Ishikawa (cell line): ENCODE measurements around the gene SH3RF3.

Experiments
- CEBPB ChIP-seq: IDR thresholded peaks from 2 replicates; pipeline ENCODE4 v1.6.1; 2012
- EP300 ChIP-seq: IDR thresholded peaks from 2 replicates; pipeline ENCODE4 v1.6.1; 2012; ENCODE audit warnings: borderline replicate concordance
- FOXM1 ChIP-seq: IDR thresholded peaks from 2 replicates; pipeline ENCODE4 v1.6.1; 2012; ENCODE audit warnings: low read depth, borderline replicate concordance
- MAX ChIP-seq: IDR thresholded peaks from 2 replicates; pipeline ENCODE4 v1.6.1; 2012
- NFIC ChIP-seq: IDR thresholded peaks from 2 replicates; pipeline ENCODE4 v1.6.1; 2012
- TAF1 ChIP-seq: IDR thresholded peaks from 2 replicates; pipeline ENCODE4 v1.6.1; 2012; ENCODE audit warnings: low read depth, mild to moderate bottlenecking
- TEAD4 ChIP-seq: IDR thresholded peaks from 2 replicates; pipeline ENCODE4 v1.6.1; 2012
- YY1 ChIP-seq: IDR thresholded peaks from 2 replicates; pipeline ENCODE4 v1.6.1; 2012; ENCODE audit warnings: low read depth
- ZBTB7A ChIP-seq: IDR thresholded peaks from 2 replicates; pipeline ENCODE4 v1.6.1; 2012; ENCODE audit warnings: low read depth
- TF ChIP-seq, protein P1 (sequence below): IDR thresholded peaks from 2 replicates; pipeline ENCODE4 v1.6.1; 2012
- TF ChIP-seq, protein P2 (sequence below): IDR thresholded peaks from 2 replicates; pipeline ENCODE4 v1.6.1; 2012; ENCODE audit warnings: low read depth, mild to moderate bottlenecking

- TF ChIP-seq NFIC (no peak), MAX (no peak), TEAD4 (no peak), CEBPB (no peak), ZBTB7A (no peak), FOXM1 (no peak), EP300 (no peak), YY1 (no peak), TAF1 (no peak)
- TF ChIP-seq, protein P1, sequence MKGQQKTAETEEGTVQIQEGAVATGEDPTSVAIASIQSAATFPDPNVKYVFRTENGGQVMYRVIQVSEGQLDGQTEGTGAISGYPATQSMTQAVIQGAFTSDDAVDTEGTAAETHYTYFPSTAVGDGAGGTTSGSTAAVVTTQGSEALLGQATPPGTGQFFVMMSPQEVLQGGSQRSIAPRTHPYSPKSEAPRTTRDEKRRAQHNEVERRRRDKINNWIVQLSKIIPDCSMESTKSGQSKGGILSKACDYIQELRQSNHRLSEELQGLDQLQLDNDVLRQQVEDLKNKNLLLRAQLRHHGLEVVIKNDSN = no peak
- TF ChIP-seq, protein P2, sequence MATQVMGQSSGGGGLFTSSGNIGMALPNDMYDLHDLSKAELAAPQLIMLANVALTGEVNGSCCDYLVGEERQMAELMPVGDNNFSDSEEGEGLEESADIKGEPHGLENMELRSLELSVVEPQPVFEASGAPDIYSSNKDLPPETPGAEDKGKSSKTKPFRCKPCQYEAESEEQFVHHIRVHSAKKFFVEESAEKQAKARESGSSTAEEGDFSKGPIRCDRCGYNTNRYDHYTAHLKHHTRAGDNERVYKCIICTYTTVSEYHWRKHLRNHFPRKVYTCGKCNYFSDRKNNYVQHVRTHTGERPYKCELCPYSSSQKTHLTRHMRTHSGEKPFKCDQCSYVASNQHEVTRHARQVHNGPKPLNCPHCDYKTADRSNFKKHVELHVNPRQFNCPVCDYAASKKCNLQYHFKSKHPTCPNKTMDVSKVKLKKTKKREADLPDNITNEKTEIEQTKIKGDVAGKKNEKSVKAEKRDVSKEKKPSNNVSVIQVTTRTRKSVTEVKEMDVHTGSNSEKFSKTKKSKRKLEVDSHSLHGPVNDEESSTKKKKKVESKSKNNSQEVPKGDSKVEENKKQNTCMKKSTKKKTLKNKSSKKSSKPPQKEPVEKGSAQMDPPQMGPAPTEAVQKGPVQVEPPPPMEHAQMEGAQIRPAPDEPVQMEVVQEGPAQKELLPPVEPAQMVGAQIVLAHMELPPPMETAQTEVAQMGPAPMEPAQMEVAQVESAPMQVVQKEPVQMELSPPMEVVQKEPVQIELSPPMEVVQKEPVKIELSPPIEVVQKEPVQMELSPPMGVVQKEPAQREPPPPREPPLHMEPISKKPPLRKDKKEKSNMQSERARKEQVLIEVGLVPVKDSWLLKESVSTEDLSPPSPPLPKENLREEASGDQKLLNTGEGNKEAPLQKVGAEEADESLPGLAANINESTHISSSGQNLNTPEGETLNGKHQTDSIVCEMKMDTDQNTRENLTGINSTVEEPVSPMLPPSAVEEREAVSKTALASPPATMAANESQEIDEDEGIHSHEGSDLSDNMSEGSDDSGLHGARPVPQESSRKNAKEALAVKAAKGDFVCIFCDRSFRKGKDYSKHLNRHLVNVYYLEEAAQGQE = no peak
Observed at GRCh38 chr2:109094144-109094543, 34.9 kb upstream of the SH3RF3 start.
